MM.1S (cell line): Measurements from ENCODE around the gene ADAMTS2.

Experiments
- EZH2 ChIP-seq: fragments of 300-600 bp; sonication (generic); optimal IDR thresholded peaks from 2 replicates; pipeline ENCODE3; 2017; ENCODE audit warnings: low read depth, mild to moderate bottlenecking, antibody characterized with exemption, low read length, mixed read lengths
- EZH2phosphoT487 ChIP-seq: fragments of 300-600 bp; sonication (generic); IDR thresholded peaks from 2 replicates; pipeline ENCODE4 v1.6.1; 2018; ENCODE audit warnings: antibody characterized with exemption, low read length
- TF ChIP-seq, protein P1 (sequence below): fragments of 300-600 bp; sonication (generic); IDR thresholded peaks from 2 replicates; pipeline ENCODE4 v1.5.1; 2016; ENCODE audit warnings: antibody characterized with exemption, low read length, mixed read lengths

DNA sequence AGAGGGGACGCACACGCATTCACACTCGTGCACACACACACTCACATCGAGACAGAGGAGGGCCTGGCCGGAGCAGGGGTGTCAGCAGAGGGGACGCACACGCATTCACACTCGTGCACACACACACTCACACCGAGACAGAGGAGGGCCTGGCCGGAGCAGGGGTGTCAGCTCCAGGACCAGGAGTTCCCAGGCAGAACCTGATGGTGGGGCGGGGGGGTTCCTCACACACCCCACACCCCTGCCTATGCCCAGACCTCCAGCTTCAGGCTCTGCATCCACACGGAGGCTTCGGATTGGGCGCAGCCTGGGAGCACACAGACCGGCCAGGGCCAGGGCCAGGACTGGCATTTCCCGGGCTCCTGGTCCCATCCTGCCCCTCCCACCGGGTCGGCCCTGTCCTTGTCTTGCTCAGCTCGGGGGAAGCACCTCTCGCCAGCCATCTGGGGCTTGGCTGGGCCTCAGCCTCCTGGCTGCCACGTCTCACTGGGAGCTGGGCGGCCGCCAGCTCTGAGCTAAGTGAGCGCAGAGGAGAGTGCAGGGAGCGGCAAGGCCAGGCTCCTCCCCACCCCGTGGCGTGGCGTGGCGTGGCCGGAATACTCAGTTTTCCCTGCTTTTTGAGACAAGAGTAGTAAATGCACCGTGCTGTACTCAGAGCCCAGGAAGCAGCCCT is 31.3 kb downstream of the ADAMTS2 start:
- TF ChIP-seq EZH2 (no peak), EZH2phosphoT487 (no peak)
- TF ChIP-seq, protein P1, sequence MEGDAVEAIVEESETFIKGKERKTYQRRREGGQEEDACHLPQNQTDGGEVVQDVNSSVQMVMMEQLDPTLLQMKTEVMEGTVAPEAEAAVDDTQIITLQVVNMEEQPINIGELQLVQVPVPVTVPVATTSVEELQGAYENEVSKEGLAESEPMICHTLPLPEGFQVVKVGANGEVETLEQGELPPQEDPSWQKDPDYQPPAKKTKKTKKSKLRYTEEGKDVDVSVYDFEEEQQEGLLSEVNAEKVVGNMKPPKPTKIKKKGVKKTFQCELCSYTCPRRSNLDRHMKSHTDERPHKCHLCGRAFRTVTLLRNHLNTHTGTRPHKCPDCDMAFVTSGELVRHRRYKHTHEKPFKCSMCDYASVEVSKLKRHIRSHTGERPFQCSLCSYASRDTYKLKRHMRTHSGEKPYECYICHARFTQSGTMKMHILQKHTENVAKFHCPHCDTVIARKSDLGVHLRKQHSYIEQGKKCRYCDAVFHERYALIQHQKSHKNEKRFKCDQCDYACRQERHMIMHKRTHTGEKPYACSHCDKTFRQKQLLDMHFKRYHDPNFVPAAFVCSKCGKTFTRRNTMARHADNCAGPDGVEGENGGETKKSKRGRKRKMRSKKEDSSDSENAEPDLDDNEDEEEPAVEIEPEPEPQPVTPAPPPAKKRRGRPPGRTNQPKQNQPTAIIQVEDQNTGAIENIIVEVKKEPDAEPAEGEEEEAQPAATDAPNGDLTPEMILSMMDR = no peak
